ENCODE results near the gene SWSAP1. TPM values are rescaled to one million over a fixed set of nuclear protein-coding genes. Genes with fewer than 3 reads are reported as not detected.

Gene SWSAP1
- total RNA-seq, 1 experiment from 2014 or later: 2.5 TPM

- CTCF ChIA-PET: interaction anchor here (2.0 kb wide), 1 partner anchor 27 kb away, joined by 5 read pairs; the partner anchor contains the start of genes CCDC159 and TMEM205
- BruUV-seq (replicated peaks): no TSS peak
- DNase-seq (ENCODE audit: low read depth, low spot score): no peak
These were observed 1.1 kb upstream of the SWSAP1 start for GRCh38 chr19:11373166-11373884.

More at GRCh38 chr19:11373166-11373884, 1.1 kb upstream of the SWSAP1 start:
- TF ChIP-seq CBX3 (IDR thresholded peaks at IDR 0.05; ENCODE audit: low read depth) (no peak), SRF (IDR thresholded peaks at IDR 0.05; ENCODE audit: low read depth) (no peak), FOSL1 (IDR thresholded peaks at IDR 0.05; ENCODE audit: low read depth) (no peak), CTCF (IDR thresholded peaks at IDR 0.05 in 2 of 3, conservative IDR thresholded peaks at IDR 0.05 in 1 of 3; ENCODE audit: borderline replicate concordance in 1 of 3, insufficient read depth in 1 of 3, low read depth in 2 of 3, low read length in 2 of 3) (no peak), EGR1 (IDR thresholded peaks at IDR 0.05; ENCODE audit: low read depth) (no peak), MAX (IDR thresholded peaks at IDR 0.05) (no peak), ZFX (IDR thresholded peaks at IDR 0.05) (no peak), SIN3A (IDR thresholded peaks at IDR 0.05; ENCODE audit: low read depth) (no peak), POLR2A (IDR thresholded peaks at IDR 0.05; ENCODE audit: borderline replicate concordance, extremely low read depth, insufficient read depth, insufficient read length) (no peak), ELF1 (IDR thresholded peaks at IDR 0.05; ENCODE audit: borderline replicate concordance, low read depth) (no peak), ZNF274 (IDR thresholded peaks at IDR 0.05; ENCODE audit: low read depth, low read length) (no peak), POLR2AphosphoS5 (IDR thresholded peaks at IDR 0.05; ENCODE audit: low read depth, low read length) (no peak), ATF3 (IDR thresholded peaks at IDR 0.05) (no peak), ZBTB33 (IDR thresholded peaks at IDR 0.05; ENCODE audit: extremely low read depth, insufficient replicate concordance, low read length) (no peak), EZH2phosphoT487 (IDR thresholded peaks at IDR 0.05; ENCODE audit: borderline replicate concordance) (no peak)
- TF ChIP-seq, protein P1, sequence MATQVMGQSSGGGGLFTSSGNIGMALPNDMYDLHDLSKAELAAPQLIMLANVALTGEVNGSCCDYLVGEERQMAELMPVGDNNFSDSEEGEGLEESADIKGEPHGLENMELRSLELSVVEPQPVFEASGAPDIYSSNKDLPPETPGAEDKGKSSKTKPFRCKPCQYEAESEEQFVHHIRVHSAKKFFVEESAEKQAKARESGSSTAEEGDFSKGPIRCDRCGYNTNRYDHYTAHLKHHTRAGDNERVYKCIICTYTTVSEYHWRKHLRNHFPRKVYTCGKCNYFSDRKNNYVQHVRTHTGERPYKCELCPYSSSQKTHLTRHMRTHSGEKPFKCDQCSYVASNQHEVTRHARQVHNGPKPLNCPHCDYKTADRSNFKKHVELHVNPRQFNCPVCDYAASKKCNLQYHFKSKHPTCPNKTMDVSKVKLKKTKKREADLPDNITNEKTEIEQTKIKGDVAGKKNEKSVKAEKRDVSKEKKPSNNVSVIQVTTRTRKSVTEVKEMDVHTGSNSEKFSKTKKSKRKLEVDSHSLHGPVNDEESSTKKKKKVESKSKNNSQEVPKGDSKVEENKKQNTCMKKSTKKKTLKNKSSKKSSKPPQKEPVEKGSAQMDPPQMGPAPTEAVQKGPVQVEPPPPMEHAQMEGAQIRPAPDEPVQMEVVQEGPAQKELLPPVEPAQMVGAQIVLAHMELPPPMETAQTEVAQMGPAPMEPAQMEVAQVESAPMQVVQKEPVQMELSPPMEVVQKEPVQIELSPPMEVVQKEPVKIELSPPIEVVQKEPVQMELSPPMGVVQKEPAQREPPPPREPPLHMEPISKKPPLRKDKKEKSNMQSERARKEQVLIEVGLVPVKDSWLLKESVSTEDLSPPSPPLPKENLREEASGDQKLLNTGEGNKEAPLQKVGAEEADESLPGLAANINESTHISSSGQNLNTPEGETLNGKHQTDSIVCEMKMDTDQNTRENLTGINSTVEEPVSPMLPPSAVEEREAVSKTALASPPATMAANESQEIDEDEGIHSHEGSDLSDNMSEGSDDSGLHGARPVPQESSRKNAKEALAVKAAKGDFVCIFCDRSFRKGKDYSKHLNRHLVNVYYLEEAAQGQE (IDR thresholded peaks at IDR 0.05; ENCODE audit: low read depth): no peak
- peak overlapping the region in 1 of 2 experiments; percentile 68; a peak in 1 of 4 replicates for H3K4me3 ChIP-seq (replicated peaks in 1 of 2; ENCODE audit: low read depth in 1 of 2, low read length in 2 of 2)
- intact Hi-C loops (cut with micrococcal nuclease): no loop called here
- H3K9ac ChIP-seq (ENCODE audit: low read length): no peak overlapping the region
- no peaks in the 10 kb centered on the region for H3K9me2 ChIP-seq (ENCODE audit: insufficient read depth)
- ATAC-seq: no peak
- H3K4me1 ChIP-seq (ENCODE audit: control insufficient read depth in 1 of 2, insufficient read depth in 2 of 2, low read length in 2 of 2): peaks cover 31 to 35% of the 10 kb centered on the region in 2 experiments
- H3K36me3 ChIP-seq (ENCODE audit: control insufficient read depth in 1 of 2, insufficient read depth in 2 of 2, low read length in 2 of 2): no peaks in the 10 kb centered on the region
- ChIA-PET RAD21 (ENCODE audit: low non-redundant PET in 1 of 2, low total read pairs in 2 of 2, uncharacterized antibody in 2 of 2, unreplicated experiment in 2 of 2) (no interaction called here), POLR2A (no interaction called here)
- no peaks in the 10 kb centered on the region for H3K9me3 ChIP-seq (ENCODE audit: control insufficient read depth in 1 of 2, insufficient read depth in 1 of 2, low read depth in 1 of 2, low read length in 2 of 2)
- no peak overlapping the region for H2AFZ ChIP-seq (ENCODE audit: low read depth, low read length, poor library complexity, severe bottlenecking)
- H4K20me1 ChIP-seq (ENCODE audit: insufficient read depth): no peaks in the 10 kb centered on the region
- peak overlapping the region; percentile 80 for H3K4me2 ChIP-seq (ENCODE audit: low read length)
- H3K27ac ChIP-seq (ENCODE audit: low read depth, low read length): no peak overlapping the region
- H3K79me2 ChIP-seq (ENCODE audit: insufficient read depth, low read length): peaks cover 5% of the 10 kb centered on the region; the same call in 1 of the 2 replicates
- H3K27me3 ChIP-seq (ENCODE audit: insufficient read depth, low read length): no peaks in the 10 kb centered on the region
